Measurements from ENCODE around the gene EGLN3.

GRCh38 chr14:33901426-33902155 is 49.3 kb downstream of the EGLN3 start:
- TF ChIP-seq POLR2AphosphoS5 (IDR thresholded peaks at IDR 0.05), result no peak
- TF ChIP-seq, protein P1, sequence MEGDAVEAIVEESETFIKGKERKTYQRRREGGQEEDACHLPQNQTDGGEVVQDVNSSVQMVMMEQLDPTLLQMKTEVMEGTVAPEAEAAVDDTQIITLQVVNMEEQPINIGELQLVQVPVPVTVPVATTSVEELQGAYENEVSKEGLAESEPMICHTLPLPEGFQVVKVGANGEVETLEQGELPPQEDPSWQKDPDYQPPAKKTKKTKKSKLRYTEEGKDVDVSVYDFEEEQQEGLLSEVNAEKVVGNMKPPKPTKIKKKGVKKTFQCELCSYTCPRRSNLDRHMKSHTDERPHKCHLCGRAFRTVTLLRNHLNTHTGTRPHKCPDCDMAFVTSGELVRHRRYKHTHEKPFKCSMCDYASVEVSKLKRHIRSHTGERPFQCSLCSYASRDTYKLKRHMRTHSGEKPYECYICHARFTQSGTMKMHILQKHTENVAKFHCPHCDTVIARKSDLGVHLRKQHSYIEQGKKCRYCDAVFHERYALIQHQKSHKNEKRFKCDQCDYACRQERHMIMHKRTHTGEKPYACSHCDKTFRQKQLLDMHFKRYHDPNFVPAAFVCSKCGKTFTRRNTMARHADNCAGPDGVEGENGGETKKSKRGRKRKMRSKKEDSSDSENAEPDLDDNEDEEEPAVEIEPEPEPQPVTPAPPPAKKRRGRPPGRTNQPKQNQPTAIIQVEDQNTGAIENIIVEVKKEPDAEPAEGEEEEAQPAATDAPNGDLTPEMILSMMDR (IDR thresholded peaks at IDR 0.05), result no peak
- TF ChIP-seq POLR2A (IDR thresholded peaks at IDR 0.05), result no peak
- no peak for TF ChIP-seq EP300 (IDR thresholded peaks at IDR 0.05)

All from gastroesophageal sphincter (tissue), 3 donors.